Superior temporal gyrus (tissue), 1 donor: ENCODE measurements around the gene C10orf71.

ENCODE experiments used
- DNase-seq: peaks from one replicate; pipeline ENCODE4 v3.0.0-alpha.2; 2016; ENCODE audit errors: extremely low spot score

The C10orf71 gene

GRCh38 chr10:49274886-49275285, 24.1 kb upstream of the C10orf71 start:
- no peak for DNase-seq

GRCh38 chr10:49275896-49276295, 23.1 kb upstream of the C10orf71 start:
- peak; percentile 17 for DNase-seq

- no peak for DNase-seq
Observed at GRCh38 chr10:49276596-49276995, 22.4 kb upstream of the C10orf71 start.

- no peak for DNase-seq
Observed at GRCh38 chr10:49277973-49278372, 21.0 kb upstream of the C10orf71 start.

- DNase-seq = no peak
Observed at GRCh38 chr10:49278497-49278981, 20.4 kb upstream of the C10orf71 start.

GRCh38 chr10:49279015-49279880, 19.7 kb upstream of the C10orf71 start:
- DNase-seq = no peak

GRCh38 chr10:49280001-49280408, 19.0 kb upstream of the C10orf71 start:
- no peak for DNase-seq

- no peak for DNase-seq
Observed at GRCh38 chr10:49281461-49281860, 17.5 kb upstream of the C10orf71 start.

GRCh38 chr10:49282306-49282705, 16.7 kb upstream of the C10orf71 start:
- no peak for DNase-seq

GRCh38 chr10:49282879-49283341, 16.1 kb upstream of the C10orf71 start:
- no peak for DNase-seq

GRCh38 chr10:49283491-49283890, 15.5 kb upstream of the C10orf71 start:
- DNase-seq = no peak

- no peak for DNase-seq
Observed at GRCh38 chr10:49284356-49284755, 14.6 kb upstream of the C10orf71 start.

- DNase-seq = no peak
Observed at GRCh38 chr10:49285232-49285631, 13.7 kb upstream of the C10orf71 start.

- DNase-seq = no peak
Observed at GRCh38 chr10:49286686-49287085, 12.3 kb upstream of the C10orf71 start.

GRCh38 chr10:49287689-49288340, 11.2 kb upstream of the C10orf71 start:
- no peak for DNase-seq

GRCh38 chr10:49288341-49289065, 10.5 kb upstream of the C10orf71 start:
- no peak for DNase-seq

- no peak for DNase-seq
Observed at GRCh38 chr10:49289480-49289879, 9.5 kb upstream of the C10orf71 start.

- no peak for DNase-seq
Observed at GRCh38 chr10:49290131-49290530, 8.8 kb upstream of the C10orf71 start.

GRCh38 chr10:49290607-49291006, 8.4 kb upstream of the C10orf71 start:
- no peak for DNase-seq

GRCh38 chr10:49292565-49293207, 6.3 kb upstream of the C10orf71 start:
- no peak for DNase-seq

- DNase-seq = no peak
Observed at GRCh38 chr10:49293208-49293603, 5.8 kb upstream of the C10orf71 start.

GRCh38 chr10:49294731-49295130, 4.2 kb upstream of the C10orf71 start:
- no peak for DNase-seq
